ENCODE measurements around the gene KRTAP5-8. TPM values are rescaled to one million over a fixed set of nuclear protein-coding genes. Genes with fewer than 3 reads are reported as not detected.
"Not testable (repeated sequence)": the region's sequence is repeated elsewhere in the genome, so short reads cannot be mapped to it uniquely, and the experiment has no call there.

Gene KRTAP5-8
- total RNA-seq, 1 donor from 2014 or later: not detected

DNA sequence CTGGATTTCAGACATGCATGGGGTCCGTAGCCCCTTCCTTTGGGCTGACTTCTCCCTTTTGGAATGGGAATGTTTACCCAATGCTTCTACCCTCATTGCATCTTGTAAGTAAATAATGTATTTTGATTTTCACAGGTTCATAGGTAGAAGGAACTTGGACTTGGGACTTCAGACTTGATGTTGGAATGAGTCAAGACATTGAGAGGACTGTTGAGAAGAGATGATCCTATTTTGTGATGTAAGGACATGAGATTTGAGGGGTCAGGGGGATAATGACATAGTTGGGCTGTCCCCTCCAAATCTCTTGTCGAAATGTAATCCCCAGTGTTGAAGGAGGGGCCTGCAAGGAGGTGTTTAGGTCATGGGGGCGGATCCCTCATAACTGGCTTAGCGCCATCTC lies 26.6 kb downstream of the KRTAP5-8 start:
- peaks cover 2% of the 10 kb centered on the region for H3K36me3 Mint-ChIP-seq (ENCODE audit: unreplicated experiment)
- peaks cover 48% of the 10 kb centered on the region for H3K27me3 Mint-ChIP-seq (ENCODE audit: unreplicated experiment)
- H3K4me1 Mint-ChIP-seq (ENCODE audit: unreplicated experiment): no peaks in the 10 kb centered on the region
- H3K4me3 Mint-ChIP-seq (ENCODE audit: unreplicated experiment): no peak overlapping the region
- DNase-seq (ENCODE audit: extremely low spot score, unreplicated experiment): no peak
- no peak overlapping the region for H3K27ac Mint-ChIP-seq (ENCODE audit: unreplicated experiment)
- H3K9me3 Mint-ChIP-seq (ENCODE audit: unreplicated experiment): peaks cover 10% of the 10 kb centered on the region
- TF ChIP-seq, protein P1, sequence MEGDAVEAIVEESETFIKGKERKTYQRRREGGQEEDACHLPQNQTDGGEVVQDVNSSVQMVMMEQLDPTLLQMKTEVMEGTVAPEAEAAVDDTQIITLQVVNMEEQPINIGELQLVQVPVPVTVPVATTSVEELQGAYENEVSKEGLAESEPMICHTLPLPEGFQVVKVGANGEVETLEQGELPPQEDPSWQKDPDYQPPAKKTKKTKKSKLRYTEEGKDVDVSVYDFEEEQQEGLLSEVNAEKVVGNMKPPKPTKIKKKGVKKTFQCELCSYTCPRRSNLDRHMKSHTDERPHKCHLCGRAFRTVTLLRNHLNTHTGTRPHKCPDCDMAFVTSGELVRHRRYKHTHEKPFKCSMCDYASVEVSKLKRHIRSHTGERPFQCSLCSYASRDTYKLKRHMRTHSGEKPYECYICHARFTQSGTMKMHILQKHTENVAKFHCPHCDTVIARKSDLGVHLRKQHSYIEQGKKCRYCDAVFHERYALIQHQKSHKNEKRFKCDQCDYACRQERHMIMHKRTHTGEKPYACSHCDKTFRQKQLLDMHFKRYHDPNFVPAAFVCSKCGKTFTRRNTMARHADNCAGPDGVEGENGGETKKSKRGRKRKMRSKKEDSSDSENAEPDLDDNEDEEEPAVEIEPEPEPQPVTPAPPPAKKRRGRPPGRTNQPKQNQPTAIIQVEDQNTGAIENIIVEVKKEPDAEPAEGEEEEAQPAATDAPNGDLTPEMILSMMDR (IDR thresholded peaks at IDR 0.05): no peak

DNA sequence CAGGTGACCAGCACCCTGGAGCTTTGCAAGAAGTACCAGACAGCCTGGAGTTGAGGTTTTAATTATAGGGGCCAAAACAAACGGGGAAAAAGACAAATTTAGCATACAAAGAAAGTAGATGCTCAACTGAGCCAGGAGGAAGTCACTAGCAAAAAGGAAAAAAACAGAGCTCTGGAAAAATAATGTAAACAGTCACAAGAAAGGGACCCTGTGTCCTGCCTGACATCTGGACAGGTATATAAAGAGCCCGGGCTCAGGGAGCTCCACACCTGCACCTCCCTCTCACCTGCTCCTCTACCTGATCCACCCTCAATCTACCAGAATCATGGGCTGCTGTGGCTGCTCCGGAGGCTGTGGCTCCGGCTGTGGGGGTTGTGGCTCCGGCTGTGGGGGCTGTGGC lies 27.4 kb downstream of the KRTAP5-8 start, which contains the start of gene KRTAP5-10:
Gene KRTAP5-10, plus strand, starts transcription at position 301 of the 400 bp plus-strand sequence. Its CDS starts 25 bp downstream, at position 326.
- Mint-ChIP-seq H3K4me3 (ENCODE audit: unreplicated experiment) (no peak within 1 kb of the TSS), H3K27me3 (ENCODE audit: unreplicated experiment) (peaks cover 48% of the 10 kb centered on the region)

DNA sequence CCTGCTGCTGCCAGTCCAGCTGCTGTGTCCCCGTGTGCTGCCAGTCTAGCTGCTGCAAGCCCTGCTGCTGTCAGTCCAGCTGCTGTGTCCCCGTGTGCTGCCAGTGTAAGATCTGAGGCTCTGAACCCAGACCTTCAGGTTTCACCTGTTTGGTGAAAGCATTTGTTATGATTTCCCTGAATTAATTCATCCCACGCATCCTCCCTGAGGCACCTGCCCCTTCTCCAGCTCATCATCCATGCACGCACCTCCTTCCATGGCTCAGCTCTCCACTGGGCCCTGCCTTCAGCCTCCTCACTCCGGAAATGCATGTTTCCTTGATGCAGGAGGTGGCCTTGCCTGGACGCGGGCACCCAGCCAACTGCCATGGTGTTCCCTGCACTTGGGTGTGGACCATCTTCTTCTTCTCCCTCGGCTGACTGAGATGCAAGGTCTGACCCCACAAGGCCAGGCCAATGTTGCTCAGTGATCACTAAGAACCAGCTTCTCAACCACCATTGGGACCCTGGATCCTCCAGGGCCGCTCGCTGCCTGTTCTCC lies 28.3 kb downstream of the KRTAP5-8 start:
- Mint-ChIP-seq H3K4me3 (ENCODE audit: unreplicated experiment) (no peak overlapping the region), H3K36me3 (ENCODE audit: unreplicated experiment) (peaks cover 2% of the 10 kb centered on the region), H3K4me1 (ENCODE audit: unreplicated experiment) (no peaks in the 10 kb centered on the region), H3K27me3 (ENCODE audit: unreplicated experiment) (peaks cover 48% of the 10 kb centered on the region), H3K27ac (ENCODE audit: unreplicated experiment) (no peak overlapping the region), H3K9me3 (ENCODE audit: unreplicated experiment) (peaks cover 6% of the 10 kb centered on the region)
- DNase-seq (ENCODE audit: extremely low spot score, unreplicated experiment): no peak
- TF ChIP-seq, protein P1 (IDR thresholded peaks at IDR 0.05): no peak

More for the DNA sequence above, 27.4 kb downstream of the KRTAP5-8 start, which contains the start of gene KRTAP5-10:
- Mint-ChIP-seq H3K4me1 (ENCODE audit: unreplicated experiment) (no peaks in the 10 kb centered on the region), H3K36me3 (ENCODE audit: unreplicated experiment) (peaks cover 2% of the 10 kb centered on the region), H3K9me3 (ENCODE audit: unreplicated experiment) (peaks cover 10% of the 10 kb centered on the region), H3K27ac (ENCODE audit: unreplicated experiment) (no peak within 1 kb of the TSS)
- DNase-seq (ENCODE audit: extremely low spot score, unreplicated experiment): no peak
- TF ChIP-seq, protein P1 (IDR thresholded peaks at IDR 0.05): no peak

DNA sequence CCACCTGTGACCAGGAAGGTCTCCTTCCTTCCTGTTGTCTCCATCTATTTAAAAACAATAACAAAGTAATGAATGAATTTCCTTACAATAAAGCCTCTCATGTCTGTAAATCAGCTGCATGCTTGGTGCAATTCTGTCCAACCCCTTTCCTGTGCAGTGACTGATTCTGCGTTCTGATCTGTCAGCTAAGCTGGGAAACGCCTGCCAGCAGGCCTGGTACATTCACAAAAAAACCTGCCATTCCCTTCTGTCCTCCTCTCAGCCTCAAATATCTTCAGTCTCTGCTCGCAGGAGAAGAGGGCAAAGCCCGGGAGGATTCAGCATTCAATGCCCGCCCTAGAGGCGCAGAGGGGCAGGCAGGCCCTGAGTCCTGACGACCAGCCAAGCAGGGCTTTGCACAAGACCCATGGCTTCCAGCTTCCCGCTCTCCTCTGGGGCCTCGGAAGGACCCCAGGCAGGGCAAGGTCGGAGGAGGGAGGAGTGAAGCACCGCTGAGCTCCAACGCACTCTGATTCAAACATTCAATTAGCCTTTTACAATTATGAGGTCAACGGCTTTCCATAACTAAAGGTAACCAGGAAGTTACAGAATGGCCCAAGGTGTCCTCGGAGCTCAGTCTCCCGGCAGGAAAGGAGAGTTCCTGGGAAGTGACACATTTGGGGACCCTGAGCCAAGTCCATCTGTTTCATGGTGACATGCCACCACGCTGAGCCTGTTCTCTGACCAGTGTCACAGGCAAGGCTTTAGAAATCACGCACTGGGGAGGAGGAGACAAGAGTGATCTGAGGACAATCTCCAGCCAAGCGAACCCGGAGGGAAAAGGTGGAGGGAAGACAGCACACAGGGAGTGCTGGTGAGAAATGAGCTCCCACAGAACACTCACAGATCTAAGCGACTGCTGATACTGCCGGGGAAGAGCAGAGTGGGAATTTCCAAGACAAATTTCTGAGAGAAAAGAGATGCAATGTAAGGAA lies 29.1 kb downstream of the KRTAP5-8 start:
- H3K27me3 Mint-ChIP-seq (ENCODE audit: unreplicated experiment): peaks cover 47% of the 10 kb centered on the region
- not testable (repeated sequence) for H3K27ac Mint-ChIP-seq (ENCODE audit: unreplicated experiment)

DNA sequence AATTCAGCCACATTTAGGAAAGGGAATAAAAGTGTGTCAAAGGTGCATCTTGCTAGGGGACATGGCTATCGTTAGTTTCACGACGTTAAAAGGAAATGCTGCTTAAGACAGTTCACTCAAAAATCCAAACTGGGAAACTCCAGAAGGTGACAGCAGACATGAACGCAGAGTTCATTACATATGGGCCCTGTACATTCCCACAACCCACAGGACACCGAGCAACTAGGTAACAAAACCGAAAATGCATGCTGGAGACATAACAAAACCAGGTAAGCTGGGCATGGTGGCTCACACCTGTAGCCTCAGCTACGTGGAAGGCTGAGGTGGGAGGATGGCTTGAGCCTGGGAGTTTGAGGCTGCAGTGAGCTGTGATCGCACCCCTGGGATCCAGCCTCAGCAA lies 29.8 kb downstream of the KRTAP5-8 start:
- not testable (repeated sequence) for H3K9me3 Mint-ChIP-seq (ENCODE audit: unreplicated experiment); DNase-seq (ENCODE audit: extremely low spot score, unreplicated experiment); H3K4me1 Mint-ChIP-seq (ENCODE audit: unreplicated experiment); H3K27ac Mint-ChIP-seq (ENCODE audit: unreplicated experiment); H3K4me3 Mint-ChIP-seq (ENCODE audit: unreplicated experiment); H3K36me3 Mint-ChIP-seq (ENCODE audit: unreplicated experiment)
- peaks cover 44% of the 10 kb centered on the region for H3K27me3 Mint-ChIP-seq (ENCODE audit: unreplicated experiment)

More for the DNA sequence above, 29.1 kb downstream of the KRTAP5-8 start:
- H3K36me3 Mint-ChIP-seq (ENCODE audit: unreplicated experiment); H3K4me1 Mint-ChIP-seq (ENCODE audit: unreplicated experiment); H3K9me3 Mint-ChIP-seq (ENCODE audit: unreplicated experiment); H3K4me3 Mint-ChIP-seq (ENCODE audit: unreplicated experiment); DNase-seq (ENCODE audit: extremely low spot score, unreplicated experiment): not testable (repeated sequence)

All from osteocyte (in vitro differentiated cells).